Measurements from ENCODE around the gene KCNJ10.

- TF ChIP-seq CTCF (conservative IDR thresholded peaks at IDR 0.05; ENCODE audit: low read length) (no peak), EZH2phosphoT487 (IDR thresholded peaks at IDR 0.05; ENCODE audit: borderline replicate concordance, low read depth, low read length) (no peak)
Observed at GRCh38 chr1:159952932-159953331, 117.0 kb downstream of the KCNJ10 start.
